NCI-H82 (cell line): ENCODE results near the gene NOS3.
A peak's percentile ranks its signal among the peaks of the same experiment; 100 is the strongest.
"Not testable (repeated sequence)": the region's sequence is repeated elsewhere in the genome, so short reads cannot be mapped to it uniquely, and the experiment has no call there.

Experiments used
- DNase-seq: peaks from one replicate; lab custom pipeline; 2025; lab: John Stamatoyannopoulos, UW

Gene NOS3

GRCh38 chr7:151017370-151017952 lies 26.6 kb downstream of the NOS3 start:
- no peak for DNase-seq

GRCh38 chr7:151017953-151018420 lies 27.2 kb downstream of the NOS3 start:
- DNase-seq, result peak; percentile 85

GRCh38 chr7:151018421-151019129 lies 27.8 kb downstream of the NOS3 start:
- no peak for DNase-seq

- DNase-seq, result no peak
These were observed 28.3 kb downstream of the NOS3 start for GRCh38 chr7:151019130-151019447.

- DNase-seq, result peak; percentile 23
These were observed 29.4 kb downstream of the NOS3 start for GRCh38 chr7:151020231-151020630.

GRCh38 chr7:151023232-151023631 lies 32.4 kb downstream of the NOS3 start:
- DNase-seq, result peak; percentile 46

GRCh38 chr7:151024435-151025056 lies 33.7 kb downstream of the NOS3 start, which contains the start of gene ATG9B:
TSS of gene ATG9B (minus strand) at chr7:151024494. CDS start at chr7:151024423, 71 bp downstream.
- DNase-seq, result peak; percentile 33

- peak; percentile 40 for DNase-seq
These were observed 35.3 kb downstream of the NOS3 start for GRCh38 chr7:151025924-151026671.

- peak; percentile 88 for DNase-seq
These were observed 36.2 kb downstream of the NOS3 start for GRCh38 chr7:151026771-151027727.

GRCh38 chr7:151027728-151028130 lies 36.9 kb downstream of the NOS3 start:
- not testable (repeated sequence) for DNase-seq

GRCh38 chr7:151028131-151028947 lies 37.5 kb downstream of the NOS3 start, which contains the start of gene ABCB8:
TSS of gene ABCB8 (plus strand) at chr7:151028450. CDS start at chr7:151028516, 66 bp downstream.
- peak; percentile 99 for DNase-seq

- DNase-seq, result no peak
These were observed 38.2 kb downstream of the NOS3 start for GRCh38 chr7:151028948-151029501.

GRCh38 chr7:151031011-151031410 lies 40.2 kb downstream of the NOS3 start:
- no peak for DNase-seq

- peak; percentile 24 for DNase-seq
These were observed 42.4 kb downstream of the NOS3 start for GRCh38 chr7:151032936-151033863.

- no peak for DNase-seq
These were observed 43.0 kb downstream of the NOS3 start for GRCh38 chr7:151033864-151034249.

- DNase-seq, result no peak
These were observed 43.7 kb downstream of the NOS3 start for GRCh38 chr7:151034312-151035025.

- no peak for DNase-seq
These were observed 44.4 kb downstream of the NOS3 start for GRCh38 chr7:151035026-151035717.

GRCh38 chr7:151035902-151036301 lies 45.1 kb downstream of the NOS3 start:
- no peak for DNase-seq
